ENCODE data around the gene DYNC1H1. TPM values are rescaled to one million over a fixed set of nuclear protein-coding genes. Genes with fewer than 3 reads are reported as not detected.
"Not testable (repeated sequence)": the region's sequence is repeated elsewhere in the genome, so short reads cannot be mapped to it uniquely, and the experiment has no call there.

DYNC1H1 gene
- total and polyA plus RNA-seq, 2 donors (not counting 1 experiment from before 2014, with no cell fraction given), result 73.2 to 257 TPM

- CTCF ChIA-PET, result interaction anchor here (0.9 kb wide), 1 partner anchor 15 kb away, joined by 5 read pairs; no protein-coding TSS in a partner anchor
- Histone ChIP-seq H2AFZ (ENCODE audit: insufficient read depth, low read depth, low read length, poor library complexity, severe bottlenecking) (no peak overlapping the region), H3K4me2 (replicated peaks; ENCODE audit: low read depth, low read length, poor library complexity, severe bottlenecking) (no peak overlapping the region), H3K9ac (ENCODE audit: low read length) (no peak overlapping the region), H3K4me3 (ENCODE audit: control extremely low read depth in 1 of 5, extremely low read depth in 1 of 5, insufficient read depth in 1 of 5, low read depth in 2 of 5, low read length in 4 of 5) (no peak overlapping the region), H3K36me3 (replicated peaks in 1 of 2; ENCODE audit: control extremely low read depth in 1 of 2, control insufficient read depth in 1 of 2, extremely low read depth in 1 of 2, insufficient read depth in 2 of 2, low read length in 1 of 2) (peaks cover 4 to 70% of the 10 kb centered on the region in 2 experiments), H4K20me1 (ENCODE audit: control insufficient read depth, insufficient read depth, low read length, poor library complexity, severe bottlenecking) (peaks cover 22% of the 10 kb centered on the region), H3K27me3 (replicated peaks in 1 of 4; ENCODE audit: control extremely low read depth in 1 of 4, control insufficient read depth in 3 of 4, insufficient read depth in 4 of 4, low read length in 3 of 4) (no peaks in the 10 kb centered on the region), H3K9me3 (ENCODE audit: control extremely low read depth in 1 of 3, control insufficient read depth in 2 of 3, insufficient read depth in 1 of 3, low read length in 2 of 3) (no peaks in the 10 kb centered on the region), H3K27ac (ENCODE audit: low read length in 2 of 2) (no peak overlapping the region), H3K79me2 (ENCODE audit: control insufficient read depth, insufficient read depth, low read length) (peaks cover 19% of the 10 kb centered on the region), H3K4me1 (ENCODE audit: control insufficient read depth in 2 of 2, insufficient read depth in 2 of 2, low read length in 2 of 2) (peaks cover 9 to 15% of the 10 kb centered on the region in 2 donors)
- no peak for ATAC-seq (ENCODE audit: low read depth)
- TF ChIP-seq EZH2 (IDR thresholded peaks at IDR 0.05; ENCODE audit: borderline replicate concordance, insufficient read depth, low read depth, low read length, poor library complexity, severe bottlenecking) (no peak), CTCF (IDR thresholded peaks at IDR 0.05) (no peak)
- intact Hi-C loops (cut with micrococcal nuclease), result no loop called here
- H3K4me3 Mint-ChIP-seq, result no peak overlapping the region
- no peak overlapping the region for H3K27ac Mint-ChIP-seq
- POLR2A ChIA-PET, result no interaction called here
- H3K27me3 Mint-ChIP-seq, result no peaks in the 10 kb centered on the region
- 95% methylated on average over 4 of the region's 7 CpGs for WGBS (ENCODE audit: insufficient coverage)
- H3K4me1 Mint-ChIP-seq, result peaks cover 39% of the 10 kb centered on the region
- H3K9me3 Mint-ChIP-seq (ENCODE audit: insufficient read depth), result no peaks in the 10 kb centered on the region
- no peak for DNase-seq
Observed at GRCh38 chr14:102081231-102082080, 117.1 kb downstream of the DYNC1H1 start.

GRCh38 chr14:102084522-102084921, 120.1 kb downstream of the DYNC1H1 start:
- 89% methylated on average over 5 of the region's 5 CpGs for WGBS (ENCODE audit: insufficient coverage)
- H3K4me1 Mint-ChIP-seq, result peaks cover 52% of the 10 kb centered on the region
- H3K4me3 ChIP-seq (ENCODE audit: control extremely low read depth in 1 of 5, extremely low read depth in 1 of 5, insufficient read depth in 1 of 5, low read depth in 2 of 5, low read length in 4 of 5); H3K27me3 Mint-ChIP-seq; H2AFZ ChIP-seq (ENCODE audit: insufficient read depth, low read depth, low read length, poor library complexity, severe bottlenecking); H3K9ac ChIP-seq (ENCODE audit: low read length); H3K27me3 ChIP-seq (replicated peaks in 1 of 4; ENCODE audit: control extremely low read depth in 1 of 4, control insufficient read depth in 3 of 4, insufficient read depth in 4 of 4, low read length in 3 of 4); intact Hi-C loops (cut with micrococcal nuclease); ATAC-seq (ENCODE audit: low read depth); DNase-seq; H3K9me3 ChIP-seq (ENCODE audit: control extremely low read depth in 1 of 3, control insufficient read depth in 2 of 3, insufficient read depth in 1 of 3, low read length in 2 of 3); H3K27ac ChIP-seq (ENCODE audit: low read length in 2 of 2); H3K9me3 Mint-ChIP-seq (ENCODE audit: insufficient read depth): not testable (repeated sequence)
- H3K79me2 ChIP-seq (ENCODE audit: control insufficient read depth, insufficient read depth, low read length), result peaks cover 22% of the 10 kb centered on the region
- H3K4me3 Mint-ChIP-seq, result peak overlapping the region; percentile 87
- POLR2A ChIA-PET, result interaction anchor here (0.7 kb wide), 1 partner anchor 232 kb away, joined by 4 read pairs; no protein-coding TSS in a partner anchor
- peaks cover 4 to 64% of the 10 kb centered on the region in 2 experiments for H3K36me3 ChIP-seq (replicated peaks in 1 of 2; ENCODE audit: control extremely low read depth in 1 of 2, control insufficient read depth in 1 of 2, extremely low read depth in 1 of 2, insufficient read depth in 2 of 2, low read length in 1 of 2)
- CTCF ChIA-PET, result interaction anchor here (1.3 to 1.8 kb wide), 2 partner anchors 12 to 36 kb away, joined by 4 to 5 read pairs; no protein-coding TSS in a partner anchor
- peak overlapping the region; percentile 47 for H3K27ac Mint-ChIP-seq
- H3K4me1 ChIP-seq (ENCODE audit: control insufficient read depth in 2 of 2, insufficient read depth in 2 of 2, low read length in 2 of 2), result peaks cover 18 to 28% of the 10 kb centered on the region in 2 donors
- H4K20me1 ChIP-seq (ENCODE audit: control insufficient read depth, insufficient read depth, low read length, poor library complexity, severe bottlenecking), result peaks cover 20% of the 10 kb centered on the region
- peak overlapping the region; percentile 87 for H3K4me2 ChIP-seq (replicated peaks; ENCODE audit: low read depth, low read length, poor library complexity, severe bottlenecking)
